22Rv1 (cell line): Measurements from ENCODE around the gene SCUBE1.

Experiments
- CTCF ChIP-seq: fragments of 450-650 bp; IDR thresholded peaks from 2 replicates; pipeline ENCODE4 v1.5.1; 2017; ENCODE audit warnings: mild to moderate bottlenecking
- ZFX ChIP-seq: fragments of 450-650 bp; IDR thresholded peaks from 2 replicates; pipeline ENCODE4 v1.6.1; 2017; ENCODE audit warnings: antibody characterized with exemption, borderline replicate concordance

GRCh38 chr22:43390166-43390565, 47.0 kb upstream of the SCUBE1 start:
- TF ChIP-seq CTCF (no peak), ZFX (no peak)
